ENCODE data around the gene AURKB. TPM values are rescaled to one million over a fixed set of nuclear protein-coding genes. Genes with fewer than 3 reads are reported as not detected.

Gene AURKB
- total and polyA plus RNA-seq, 2 of the 13 experiments (the other 11 are each of a cell fraction or from before 2014, with no cell fraction given): 29.5 to 75.3 TPM

DNA sequence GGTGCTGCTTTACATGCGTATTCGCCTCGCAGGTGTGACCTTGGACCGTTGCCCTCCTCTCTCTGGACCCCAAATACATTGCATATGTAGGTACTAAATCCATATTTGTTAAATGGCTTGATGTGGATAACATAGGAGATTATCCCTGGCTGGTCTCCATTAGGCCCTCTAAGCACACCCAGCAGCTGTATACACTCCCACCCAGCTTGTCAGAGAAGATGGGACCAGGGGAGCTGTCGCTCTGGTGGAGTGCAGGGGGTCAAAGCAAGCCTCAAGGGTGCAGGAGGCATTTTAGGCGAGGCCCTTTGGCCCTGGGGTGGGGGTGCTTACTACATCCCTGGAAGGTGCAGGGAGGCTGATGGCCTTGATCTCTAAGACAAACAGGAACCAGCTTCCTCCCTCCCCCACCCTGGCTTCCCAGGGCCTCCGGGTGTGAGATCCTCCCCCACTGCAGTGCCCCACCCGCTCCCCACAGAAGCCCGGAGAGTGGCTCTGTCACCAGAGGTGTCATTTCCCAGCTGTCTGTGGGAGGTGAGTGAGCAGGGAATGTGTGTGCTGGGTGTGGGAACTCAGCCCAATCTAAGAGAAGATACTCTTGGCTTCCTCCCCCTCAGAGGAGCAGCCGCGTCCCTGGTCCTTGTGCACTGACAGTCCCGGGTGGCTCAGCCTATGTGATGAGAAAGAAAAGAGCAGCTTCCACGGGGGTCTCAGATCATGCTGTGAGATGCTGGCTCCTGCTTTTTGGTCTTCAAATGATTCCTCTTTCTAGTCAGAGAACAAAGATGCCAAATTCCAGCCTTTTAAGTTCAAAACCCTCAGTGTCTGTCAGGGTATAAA, 46.2 kb downstream of the AURKB start (continued):
- TF ChIP-seq ZNF207 (IDR thresholded peaks at IDR 0.05; ENCODE audit: borderline replicate concordance) (no peak), ZNF260 (CRISPR knock-in tag; IDR thresholded peaks at IDR 0.05; ENCODE audit: borderline replicate concordance, low read depth) (no peak), ZNF644 (CRISPR knock-in tag; IDR thresholded peaks at IDR 0.05; ENCODE audit: low read depth) (no peak), REPIN1 (CRISPR knock-in tag; IDR thresholded peaks at IDR 0.05; ENCODE audit: borderline replicate concordance, low read depth) (no peak), DPF2 (CRISPR knock-in tag; IDR thresholded peaks at IDR 0.05; ENCODE audit: borderline replicate concordance, low read depth) (0 out of 2 replicates have a peak, but pooled peaks have one; percentile 35), DNMT3B (CRISPR knock-in tag; conservative IDR thresholded peaks at IDR 0.05) (peak; percentile 55; the same call in 1 of the 2 replicates), PHF21A (CRISPR knock-in tag; IDR thresholded peaks at IDR 0.05) (peak; percentile 67), ZNF496 (CRISPR knock-in tag; IDR thresholded peaks at IDR 0.05; ENCODE audit: insufficient replicate concordance) (no peak), ZNF296 (CRISPR knock-in tag; conservative IDR thresholded peaks at IDR 0.05) (no peak), NFIC (IDR thresholded peaks at IDR 0.05; ENCODE audit: low read length) (no peak), MLLT10 (CRISPR knock-in tag; IDR thresholded peaks at IDR 0.05) (no peak)
- TF ChIP-seq, protein P1, sequence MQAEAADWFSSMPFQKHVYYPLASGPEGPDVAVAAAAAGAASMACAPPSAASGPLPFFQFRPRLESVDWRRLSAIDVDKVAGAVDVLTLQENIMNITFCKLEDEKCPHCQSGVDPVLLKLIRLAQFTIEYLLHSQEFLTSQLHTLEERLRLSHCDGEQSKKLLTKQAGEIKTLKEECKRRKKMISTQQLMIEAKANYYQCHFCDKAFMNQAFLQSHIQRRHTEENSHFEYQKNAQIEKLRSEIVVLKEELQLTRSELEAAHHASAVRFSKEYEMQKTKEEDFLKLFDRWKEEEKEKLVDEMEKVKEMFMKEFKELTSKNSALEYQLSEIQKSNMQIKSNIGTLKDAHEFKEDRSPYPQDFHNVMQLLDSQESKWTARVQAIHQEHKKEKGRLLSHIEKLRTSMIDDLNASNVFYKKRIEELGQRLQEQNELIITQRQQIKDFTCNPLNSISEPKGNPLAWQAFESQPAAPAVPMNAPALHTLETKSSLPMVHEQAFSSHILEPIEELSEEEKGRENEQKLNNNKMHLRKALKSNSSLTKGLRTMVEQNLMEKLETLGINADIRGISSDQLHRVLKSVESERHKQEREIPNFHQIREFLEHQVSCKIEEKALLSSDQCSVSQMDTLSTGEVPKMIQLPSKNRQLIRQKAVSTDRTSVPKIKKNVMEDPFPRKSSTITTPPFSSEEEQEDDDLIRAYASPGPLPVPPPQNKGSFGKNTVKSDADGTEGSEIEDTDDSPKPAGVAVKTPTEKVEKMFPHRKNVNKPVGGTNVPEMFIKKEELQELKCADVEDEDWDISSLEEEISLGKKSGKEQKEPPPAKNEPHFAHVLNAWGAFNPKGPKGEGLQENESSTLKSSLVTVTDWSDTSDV (CRISPR knock-in tag; IDR thresholded peaks at IDR 0.05): no peak
- TF ChIP-seq, protein P2, sequence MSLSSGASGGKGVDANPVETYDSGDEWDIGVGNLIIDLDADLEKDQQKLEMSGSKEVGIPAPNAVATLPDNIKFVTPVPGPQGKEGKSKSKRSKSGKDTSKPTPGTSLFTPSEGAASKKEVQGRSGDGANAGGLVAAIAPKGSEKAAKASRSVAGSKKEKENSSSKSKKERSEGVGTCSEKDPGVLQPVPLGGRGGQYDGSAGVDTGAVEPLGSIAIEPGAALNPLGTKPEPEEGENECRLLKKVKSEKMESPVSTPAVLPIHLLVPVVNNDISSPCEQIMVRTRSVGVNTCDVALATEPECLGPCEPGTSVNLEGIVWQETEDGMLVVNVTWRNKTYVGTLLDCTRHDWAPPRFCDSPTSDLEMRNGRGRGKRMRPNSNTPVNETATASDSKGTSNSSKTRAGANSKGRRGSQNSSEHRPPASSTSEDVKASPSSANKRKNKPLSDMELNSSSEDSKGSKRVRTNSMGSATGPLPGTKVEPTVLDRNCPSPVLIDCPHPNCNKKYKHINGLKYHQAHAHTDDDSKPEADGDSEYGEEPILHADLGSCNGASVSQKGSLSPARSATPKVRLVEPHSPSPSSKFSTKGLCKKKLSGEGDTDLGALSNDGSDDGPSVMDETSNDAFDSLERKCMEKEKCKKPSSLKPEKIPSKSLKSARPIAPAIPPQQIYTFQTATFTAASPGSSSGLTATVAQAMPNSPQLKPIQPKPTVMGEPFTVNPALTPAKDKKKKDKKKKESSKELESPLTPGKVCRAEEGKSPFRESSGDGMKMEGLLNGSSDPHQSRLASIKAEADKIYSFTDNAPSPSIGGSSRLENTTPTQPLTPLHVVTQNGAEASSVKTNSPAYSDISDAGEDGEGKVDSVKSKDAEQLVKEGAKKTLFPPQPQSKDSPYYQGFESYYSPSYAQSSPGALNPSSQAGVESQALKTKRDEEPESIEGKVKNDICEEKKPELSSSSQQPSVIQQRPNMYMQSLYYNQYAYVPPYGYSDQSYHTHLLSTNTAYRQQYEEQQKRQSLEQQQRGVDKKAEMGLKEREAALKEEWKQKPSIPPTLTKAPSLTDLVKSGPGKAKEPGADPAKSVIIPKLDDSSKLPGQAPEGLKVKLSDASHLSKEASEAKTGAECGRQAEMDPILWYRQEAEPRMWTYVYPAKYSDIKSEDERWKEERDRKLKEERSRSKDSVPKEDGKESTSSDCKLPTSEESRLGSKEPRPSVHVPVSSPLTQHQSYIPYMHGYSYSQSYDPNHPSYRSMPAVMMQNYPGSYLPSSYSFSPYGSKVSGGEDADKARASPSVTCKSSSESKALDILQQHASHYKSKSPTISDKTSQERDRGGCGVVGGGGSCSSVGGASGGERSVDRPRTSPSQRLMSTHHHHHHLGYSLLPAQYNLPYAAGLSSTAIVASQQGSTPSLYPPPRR (CRISPR knock-in tag; IDR thresholded peaks at IDR 0.05; ENCODE audit: borderline replicate concordance): peak; percentile 46; the same call in 1 of the 2 replicates
- TF ChIP-seq, protein P3, sequence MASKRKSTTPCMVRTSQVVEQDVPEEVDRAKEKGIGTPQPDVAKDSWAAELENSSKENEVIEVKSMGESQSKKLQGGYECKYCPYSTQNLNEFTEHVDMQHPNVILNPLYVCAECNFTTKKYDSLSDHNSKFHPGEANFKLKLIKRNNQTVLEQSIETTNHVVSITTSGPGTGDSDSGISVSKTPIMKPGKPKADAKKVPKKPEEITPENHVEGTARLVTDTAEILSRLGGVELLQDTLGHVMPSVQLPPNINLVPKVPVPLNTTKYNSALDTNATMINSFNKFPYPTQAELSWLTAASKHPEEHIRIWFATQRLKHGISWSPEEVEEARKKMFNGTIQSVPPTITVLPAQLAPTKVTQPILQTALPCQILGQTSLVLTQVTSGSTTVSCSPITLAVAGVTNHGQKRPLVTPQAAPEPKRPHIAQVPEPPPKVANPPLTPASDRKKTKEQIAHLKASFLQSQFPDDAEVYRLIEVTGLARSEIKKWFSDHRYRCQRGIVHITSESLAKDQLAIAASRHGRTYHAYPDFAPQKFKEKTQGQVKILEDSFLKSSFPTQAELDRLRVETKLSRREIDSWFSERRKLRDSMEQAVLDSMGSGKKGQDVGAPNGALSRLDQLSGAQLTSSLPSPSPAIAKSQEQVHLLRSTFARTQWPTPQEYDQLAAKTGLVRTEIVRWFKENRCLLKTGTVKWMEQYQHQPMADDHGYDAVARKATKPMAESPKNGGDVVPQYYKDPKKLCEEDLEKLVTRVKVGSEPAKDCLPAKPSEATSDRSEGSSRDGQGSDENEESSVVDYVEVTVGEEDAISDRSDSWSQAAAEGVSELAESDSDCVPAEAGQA (IDR thresholded peaks at IDR 0.05; ENCODE audit: low read depth): no peak; the same call in 1 of the 2 replicates
- TF ChIP-seq, protein P3 (CRISPR knock-in tag; IDR thresholded peaks at IDR 0.05; ENCODE audit: borderline replicate concordance): no peak

All from HepG2 (cell line).